HepG2 (cell line): ENCODE data around the gene PRKG1. TPM values are rescaled to one million over a fixed set of nuclear protein-coding genes. Genes with fewer than 3 reads are reported as not detected.

Source experiments
- ARHGAP35 ChIP-seq: sonication (generic); formaldehyde crosslinking; IDR thresholded peaks from 2 replicates; pipeline ENCODE4 v1.9.0; 2022; ENCODE audit warnings: mild to moderate bottlenecking, inconsistent platforms, moderate library complexity, missing genetic modification reagents, borderline replicate concordance
- ATF7-NPFF ChIP-seq: sonication (generic); formaldehyde crosslinking; IDR thresholded peaks from 2 replicates; pipeline ENCODE4 v1.8.1; 2023; ENCODE audit warnings: mild to moderate bottlenecking, low read depth, missing genetic modification reagents, moderate library complexity
- EED ChIP-seq: sonication (generic); formaldehyde crosslinking; IDR thresholded peaks from 2 replicates; pipeline ENCODE4 v1.5.0; 2020; ENCODE audit warnings: mild to moderate bottlenecking, missing genetic modification reagents
- HINFP ChIP-seq: sonication (generic); formaldehyde crosslinking; IDR thresholded peaks from 2 replicates; pipeline ENCODE4 v1.4.0; 2020; ENCODE audit warnings: low read depth, mild to moderate bottlenecking, missing genetic modification reagents
- HIVEP1 ChIP-seq: sonication (generic); formaldehyde crosslinking; IDR thresholded peaks from 2 replicates; pipeline ENCODE4 v1.4.0; 2020; ENCODE audit warnings: mild to moderate bottlenecking, missing genetic modification reagents
- HNF4A ChIP-seq: sonication (generic); formaldehyde crosslinking; IDR thresholded peaks from 2 replicates; pipeline ENCODE4 v1.4.0; 2020; ENCODE audit warnings: missing genetic modification reagents
- KDM1A ChIP-seq: IDR thresholded peaks from 2 replicates; pipeline ENCODE4 v1.6.1; 2016; ENCODE audit warnings: missing compliant biosample characterization
- MTA1 ChIP-seq: sonication (generic); formaldehyde crosslinking; IDR thresholded peaks from 2 replicates; pipeline ENCODE4 v1.4.0; 2020; ENCODE audit warnings: missing genetic modification reagents, mild to moderate bottlenecking, borderline replicate concordance
- RXRA ChIP-seq: sonication (generic); formaldehyde crosslinking; IDR thresholded peaks from 2 replicates; pipeline ENCODE4 v1.5.1; 2020; ENCODE audit warnings: missing genetic modification reagents
- SALL1 ChIP-seq: sonication (generic); formaldehyde crosslinking; IDR thresholded peaks from 2 replicates; pipeline ENCODE4 v1.8.0; 2022; ENCODE audit warnings: mild to moderate bottlenecking, missing genetic modification reagents
- SETDB1 ChIP-seq: sonication (generic); formaldehyde crosslinking; IDR thresholded peaks from 2 replicates; pipeline ENCODE4 v1.5.1; 2020; ENCODE audit warnings: missing genetic modification reagents, mild to moderate bottlenecking, borderline replicate concordance
- SMAD1 ChIP-seq: sonication (generic); formaldehyde crosslinking; IDR thresholded peaks from 2 replicates; pipeline ENCODE4 v1.4.0; 2020; ENCODE audit warnings: missing genetic modification reagents, low read depth, mild to moderate bottlenecking, borderline replicate concordance
- TAF1 ChIP-seq: sonication (generic); formaldehyde crosslinking; IDR thresholded peaks from 2 replicates; pipeline ENCODE4 v1.4.0; 2020; ENCODE audit warnings: missing genetic modification reagents
- ZNF230 ChIP-seq: sonication (generic); formaldehyde crosslinking; IDR thresholded peaks from 2 replicates; pipeline ENCODE4 v1.4.0; 2020; ENCODE audit warnings: mild to moderate bottlenecking, missing genetic modification reagents
- ZNF547 ChIP-seq: sonication (generic); formaldehyde crosslinking; IDR thresholded peaks from 2 replicates; pipeline ENCODE4 v1.5.1; 2020; ENCODE audit warnings: mild to moderate bottlenecking, missing genetic modification reagents
- ZNF605 ChIP-seq: sonication (generic); formaldehyde crosslinking; IDR thresholded peaks from 2 replicates; pipeline ENCODE4 v1.8.0; 2022; ENCODE audit warnings: mild to moderate bottlenecking, missing genetic modification reagents
- ZNF766 ChIP-seq: sonication (generic); formaldehyde crosslinking; IDR thresholded peaks from 2 replicates; pipeline ENCODE4 v1.5.0; 2020; ENCODE audit warnings: missing genetic modification reagents, borderline replicate concordance
- ZNF773 ChIP-seq: sonication (generic); formaldehyde crosslinking; IDR thresholded peaks from 2 replicates; pipeline ENCODE4 v1.4.0; 2020; ENCODE audit warnings: missing genetic modification reagents, borderline replicate concordance
- ZNF776 ChIP-seq: sonication (generic); formaldehyde crosslinking; IDR thresholded peaks from 2 replicates; pipeline ENCODE4 v1.4.0; 2020; ENCODE audit warnings: mild to moderate bottlenecking, missing genetic modification reagents
- ZNF784 ChIP-seq: sonication (generic); formaldehyde crosslinking; IDR thresholded peaks from 2 replicates; pipeline ENCODE4 v1.5.1; 2020; ENCODE audit warnings: missing genetic modification reagents, mild to moderate bottlenecking, borderline replicate concordance
- ZNF883 ChIP-seq: sonication (generic); formaldehyde crosslinking; IDR thresholded peaks from 2 replicates; pipeline ENCODE4 v1.5.1; 2020; ENCODE audit warnings: mild to moderate bottlenecking, missing genetic modification reagents; ENCODE audit errors: not compliant biosample characterization
- polyA plus RNA-seq, 8 experiments: library from polyadenylated mRNA; depleted of rRNA in 3 of 8; stranded (reverse) in 7 of 8; unstranded in 1 of 8; fragments of >200 nt; fragmentation: Illumina TruSeq in 4 of 8; extraction: Trizol in 4 of 8; gene quantifications; 2 replicates each; pipeline versions ENCODE4 v1.2.1 to v1.2.3, GENCODE V29; 2011 to 2016; ENCODE audit warnings: low read depth in 4 of 8, missing spikeins in 1 of 8, mixed read lengths in 1 of 8; ENCODE audit not compliant: insufficient read depth in 1 of 8
- total RNA-seq, 5 experiments: library from RNA; depleted of rRNA; stranded (reverse); fragments of >200 nt; fragmentation: Illumina TruSeq; extraction: Trizol; gene quantifications; 2 replicates each; pipeline ENCODE4 v1.2.3, GENCODE V29; 2016; ENCODE audit warnings: low read depth in 1 of 5
- TF ChIP-seq, protein P1 (sequence below): sonication (generic); formaldehyde crosslinking; IDR thresholded peaks from 2 replicates; pipeline ENCODE4 v1.5.1; 2020; ENCODE audit warnings: mild to moderate bottlenecking, missing genetic modification reagents, moderate library complexity
- TF ChIP-seq, protein P2 (sequence below): sonication (generic); IDR thresholded peaks from 2 replicates; pipeline ENCODE4 v1.6.1; 2016; ENCODE audit warnings: low read depth, borderline replicate concordance

PRKG1 gene
- total and polyA plus RNA-seq, 2 of the 13 experiments (the other 11 are each of a cell fraction or from before 2014, with no cell fraction given): 0.01 TPM; not detected in 1

GRCh38 chr10:52308251-52309031, 1234.2 kb downstream of the PRKG1 start (continued):
- TF ChIP-seq ZNF773 (CRISPR knock-in tag) (0 out of 2 replicates have a peak, but pooled peaks have one; percentile 60), TAF1 (peak; percentile 30; the same call in 1 of the 2 replicates), HIVEP1 (CRISPR knock-in tag) (peak; percentile 79), EED (CRISPR knock-in tag) (0 out of 2 replicates have a peak, but pooled peaks have one; percentile 60), ZNF766 (CRISPR knock-in tag) (0 out of 2 replicates have a peak, but pooled peaks have one; percentile 70), HNF4A (CRISPR knock-in tag) (peak; percentile 58; the same call in 1 of the 2 replicates), ATF7-NPFF (peak; percentile 70; the same call in 1 of the 2 replicates), ZNF776 (CRISPR knock-in tag) (no peak), ZNF230 (CRISPR knock-in tag) (peak; percentile 95; the same call in 1 of the 2 replicates), ZNF605 (peak; percentile 62; the same call in 1 of the 2 replicates), SMAD1 (CRISPR knock-in tag) (peak; percentile 34; the same call in 1 of the 2 replicates), HINFP (peak; percentile 88), ZNF547 (CRISPR knock-in tag) (peak; percentile 83), SETDB1 (CRISPR knock-in tag) (no peak), MTA1 (peak; percentile 87; the same call in 1 of the 2 replicates), KDM1A (0 out of 2 replicates have a peak, but pooled peaks have one; percentile 11), ZNF883 (CRISPR knock-in tag) (peak; percentile 60), SALL1 (CRISPR knock-in tag) (peak; percentile 61; the same call in 1 of the 2 replicates), ZNF784 (CRISPR knock-in tag) (peak; percentile 67; the same call in 1 of the 2 replicates), ARHGAP35 (peak; percentile 78), RXRA (peak; percentile 63)
- TF ChIP-seq, protein P1, sequence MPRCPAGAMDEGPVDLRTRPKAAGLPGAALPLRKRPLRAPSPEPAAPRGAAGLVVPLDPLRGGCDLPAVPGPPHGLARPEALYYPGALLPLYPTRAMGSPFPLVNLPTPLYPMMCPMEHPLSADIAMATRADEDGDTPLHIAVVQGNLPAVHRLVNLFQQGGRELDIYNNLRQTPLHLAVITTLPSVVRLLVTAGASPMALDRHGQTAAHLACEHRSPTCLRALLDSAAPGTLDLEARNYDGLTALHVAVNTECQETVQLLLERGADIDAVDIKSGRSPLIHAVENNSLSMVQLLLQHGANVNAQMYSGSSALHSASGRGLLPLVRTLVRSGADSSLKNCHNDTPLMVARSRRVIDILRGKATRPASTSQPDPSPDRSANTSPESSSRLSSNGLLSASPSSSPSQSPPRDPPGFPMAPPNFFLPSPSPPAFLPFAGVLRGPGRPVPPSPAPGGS (CRISPR knock-in tag): peak; percentile 72; the same call in 1 of the 2 replicates
- TF ChIP-seq, protein P2, sequence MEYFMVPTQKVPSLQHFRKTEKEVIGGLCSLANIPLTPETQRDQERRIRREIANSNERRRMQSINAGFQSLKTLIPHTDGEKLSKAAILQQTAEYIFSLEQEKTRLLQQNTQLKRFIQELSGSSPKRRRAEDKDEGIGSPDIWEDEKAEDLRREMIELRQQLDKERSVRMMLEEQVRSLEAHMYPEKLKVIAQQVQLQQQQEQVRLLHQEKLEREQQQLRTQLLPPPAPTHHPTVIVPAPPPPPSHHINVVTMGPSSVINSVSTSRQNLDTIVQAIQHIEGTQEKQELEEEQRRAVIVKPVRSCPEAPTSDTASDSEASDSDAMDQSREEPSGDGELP: no peak
